ENCODE data around the gene MTMR3. TPM values are rescaled to one million over a fixed set of nuclear protein-coding genes. Genes with fewer than 3 reads are reported as not detected.

The MTMR3 gene
- polyA plus RNA-seq, 1 of the 3 experiments (the other 2 are of a cell fraction), result 20.4 TPM

- Histone ChIP-seq H3K27me3 (ENCODE audit: insufficient read depth) (no peaks in the 10 kb centered on the region), H3K4me3 (ENCODE audit: low read depth in 2 of 2, low read length in 1 of 2) (no peak overlapping the region), H3K36me3 (replicated peaks in 1 of 2; ENCODE audit: control insufficient read depth in 1 of 2, insufficient read depth in 2 of 2, low read length in 1 of 2) (no peaks in the 10 kb centered on the region), H3K9me2 (no peaks in the 10 kb centered on the region), H3K4me1 (ENCODE audit: control insufficient read depth in 1 of 2, insufficient read depth in 2 of 2, low read depth in 1 of 2, low read length in 1 of 2) (peaks cover 0 to 3% of the 10 kb centered on the region in 2 experiments; a peak in 1 of 4 replicates), H2AFZ (ENCODE audit: low read depth) (no peak overlapping the region), H3K4me2 (no peak overlapping the region), H3K9me3 (no peaks in the 10 kb centered on the region), H3K79me2 (ENCODE audit: insufficient read depth) (no peaks in the 10 kb centered on the region), H3K9ac (no peak overlapping the region), H3K27ac (ENCODE audit: low read depth in 2 of 2, low read length in 1 of 2) (no peak overlapping the region), H3F3A (replicated peaks; ENCODE audit: insufficient read depth) (no peaks in the 10 kb centered on the region), H4K20me1 (ENCODE audit: insufficient read depth) (no peaks in the 10 kb centered on the region)
- no peak for DNase-seq
- ChIA-PET POLR2A (no interaction called here), CTCF (interaction anchor here (1.3 to 2.1 kb wide), 3 partner anchors 10 to 217 kb away, joined by 5 to 7 read pairs (median 6); no protein-coding TSS in a partner anchor)
- WGBS (ENCODE audit: low lambda C conversion rate), result 82% methylated on average over 3 of the region's 3 CpGs
- no peak for TF ChIP-seq REST (IDR thresholded peaks at IDR 0.05; ENCODE audit: low read depth, low read length)
- no peak for TF ChIP-seq EZH2phosphoT487 (IDR thresholded peaks at IDR 0.05; ENCODE audit: borderline replicate concordance, low read depth)
- TF ChIP-seq, protein P1, sequence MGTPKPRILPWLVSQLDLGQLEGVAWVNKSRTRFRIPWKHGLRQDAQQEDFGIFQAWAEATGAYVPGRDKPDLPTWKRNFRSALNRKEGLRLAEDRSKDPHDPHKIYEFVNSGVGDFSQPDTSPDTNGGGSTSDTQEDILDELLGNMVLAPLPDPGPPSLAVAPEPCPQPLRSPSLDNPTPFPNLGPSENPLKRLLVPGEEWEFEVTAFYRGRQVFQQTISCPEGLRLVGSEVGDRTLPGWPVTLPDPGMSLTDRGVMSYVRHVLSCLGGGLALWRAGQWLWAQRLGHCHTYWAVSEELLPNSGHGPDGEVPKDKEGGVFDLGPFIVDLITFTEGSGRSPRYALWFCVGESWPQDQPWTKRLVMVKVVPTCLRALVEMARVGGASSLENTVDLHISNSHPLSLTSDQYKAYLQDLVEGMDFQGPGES (IDR thresholded peaks at IDR 0.05; ENCODE audit: low read depth, low read length), result no peak
- no peak for TF ChIP-seq GABPA (IDR thresholded peaks at IDR 0.05; ENCODE audit: low read depth)
- no peak for TF ChIP-seq SIN3A (IDR thresholded peaks at IDR 0.05; ENCODE audit: borderline replicate concordance, low read depth, low read length)
These were observed 10.7 kb upstream of the MTMR3 start for GRCh38 chr22:29872144-29872893.

DNA sequence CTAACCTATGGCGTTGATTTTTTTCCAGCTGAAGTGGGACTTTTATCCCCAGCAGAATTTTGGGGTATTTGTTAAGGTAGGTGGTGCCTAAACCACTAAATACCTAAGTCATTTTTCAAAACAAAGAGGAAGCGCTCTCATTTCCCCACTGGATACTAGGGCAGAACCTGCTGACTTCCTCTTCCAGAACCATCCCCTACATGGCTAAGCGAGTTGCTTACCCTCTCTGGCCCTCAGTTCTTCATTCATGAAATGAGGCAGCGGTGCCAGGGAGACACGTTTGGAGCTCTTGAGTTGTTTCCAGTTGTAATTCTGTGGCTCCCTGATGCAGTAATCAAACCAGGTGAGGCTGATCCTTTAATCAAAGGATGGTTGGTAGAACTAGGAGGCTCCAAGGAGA is 10.0 kb upstream of the MTMR3 start:
- Histone ChIP-seq H3K4me3 (ENCODE audit: low read depth in 2 of 2, low read length in 1 of 2) (no peak overlapping the region), H3K9me2 (no peaks in the 10 kb centered on the region), H3K36me3 (replicated peaks in 1 of 2; ENCODE audit: control insufficient read depth in 1 of 2, insufficient read depth in 2 of 2, low read length in 1 of 2) (no peaks in the 10 kb centered on the region), H3K9ac (no peak overlapping the region), H3K4me2 (no peak overlapping the region), H3K9me3 (no peaks in the 10 kb centered on the region), H3K27me3 (ENCODE audit: insufficient read depth) (no peaks in the 10 kb centered on the region), H2AFZ (ENCODE audit: low read depth) (no peak overlapping the region), H3K4me1 (ENCODE audit: control insufficient read depth in 1 of 2, insufficient read depth in 2 of 2, low read depth in 1 of 2, low read length in 1 of 2) (peaks cover 0 to 3% of the 10 kb centered on the region in 2 experiments; a peak in 1 of 4 replicates), H3K27ac (ENCODE audit: low read depth in 2 of 2, low read length in 1 of 2) (no peak overlapping the region), H3K79me2 (ENCODE audit: insufficient read depth) (no peaks in the 10 kb centered on the region), H4K20me1 (ENCODE audit: insufficient read depth) (no peaks in the 10 kb centered on the region), H3F3A (replicated peaks; ENCODE audit: insufficient read depth) (no peaks in the 10 kb centered on the region)
- no peak for DNase-seq
- ChIA-PET POLR2A (no interaction called here), CTCF (interaction anchor here (1.7 to 2.3 kb wide), 3 partner anchors 9 to 216 kb away, joined by 5 to 6 read pairs (median 5); no protein-coding TSS in a partner anchor)
- WGBS (ENCODE audit: low lambda C conversion rate), result 68% methylated on average over 5 of the region's 5 CpGs
- TF ChIP-seq, protein P2, sequence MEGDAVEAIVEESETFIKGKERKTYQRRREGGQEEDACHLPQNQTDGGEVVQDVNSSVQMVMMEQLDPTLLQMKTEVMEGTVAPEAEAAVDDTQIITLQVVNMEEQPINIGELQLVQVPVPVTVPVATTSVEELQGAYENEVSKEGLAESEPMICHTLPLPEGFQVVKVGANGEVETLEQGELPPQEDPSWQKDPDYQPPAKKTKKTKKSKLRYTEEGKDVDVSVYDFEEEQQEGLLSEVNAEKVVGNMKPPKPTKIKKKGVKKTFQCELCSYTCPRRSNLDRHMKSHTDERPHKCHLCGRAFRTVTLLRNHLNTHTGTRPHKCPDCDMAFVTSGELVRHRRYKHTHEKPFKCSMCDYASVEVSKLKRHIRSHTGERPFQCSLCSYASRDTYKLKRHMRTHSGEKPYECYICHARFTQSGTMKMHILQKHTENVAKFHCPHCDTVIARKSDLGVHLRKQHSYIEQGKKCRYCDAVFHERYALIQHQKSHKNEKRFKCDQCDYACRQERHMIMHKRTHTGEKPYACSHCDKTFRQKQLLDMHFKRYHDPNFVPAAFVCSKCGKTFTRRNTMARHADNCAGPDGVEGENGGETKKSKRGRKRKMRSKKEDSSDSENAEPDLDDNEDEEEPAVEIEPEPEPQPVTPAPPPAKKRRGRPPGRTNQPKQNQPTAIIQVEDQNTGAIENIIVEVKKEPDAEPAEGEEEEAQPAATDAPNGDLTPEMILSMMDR (IDR thresholded peaks at IDR 0.05), result no peak
- TF ChIP-seq YY1 (IDR thresholded peaks at IDR 0.05; ENCODE audit: low read depth), result no peak
- no peak for TF ChIP-seq PBX3 (IDR thresholded peaks at IDR 0.05)
- no peak for TF ChIP-seq SIN3A (IDR thresholded peaks at IDR 0.05; ENCODE audit: borderline replicate concordance, low read depth, low read length)
- TF ChIP-seq GATA2 (CRISPR knock-in tag; IDR thresholded peaks at IDR 0.05), result no peak
- TF ChIP-seq GABPA (IDR thresholded peaks at IDR 0.05; ENCODE audit: low read depth), result no peak
- no peak for TF ChIP-seq TEAD4 (IDR thresholded peaks at IDR 0.05; ENCODE audit: borderline replicate concordance, insufficient read depth)
- TF ChIP-seq, protein P3, sequence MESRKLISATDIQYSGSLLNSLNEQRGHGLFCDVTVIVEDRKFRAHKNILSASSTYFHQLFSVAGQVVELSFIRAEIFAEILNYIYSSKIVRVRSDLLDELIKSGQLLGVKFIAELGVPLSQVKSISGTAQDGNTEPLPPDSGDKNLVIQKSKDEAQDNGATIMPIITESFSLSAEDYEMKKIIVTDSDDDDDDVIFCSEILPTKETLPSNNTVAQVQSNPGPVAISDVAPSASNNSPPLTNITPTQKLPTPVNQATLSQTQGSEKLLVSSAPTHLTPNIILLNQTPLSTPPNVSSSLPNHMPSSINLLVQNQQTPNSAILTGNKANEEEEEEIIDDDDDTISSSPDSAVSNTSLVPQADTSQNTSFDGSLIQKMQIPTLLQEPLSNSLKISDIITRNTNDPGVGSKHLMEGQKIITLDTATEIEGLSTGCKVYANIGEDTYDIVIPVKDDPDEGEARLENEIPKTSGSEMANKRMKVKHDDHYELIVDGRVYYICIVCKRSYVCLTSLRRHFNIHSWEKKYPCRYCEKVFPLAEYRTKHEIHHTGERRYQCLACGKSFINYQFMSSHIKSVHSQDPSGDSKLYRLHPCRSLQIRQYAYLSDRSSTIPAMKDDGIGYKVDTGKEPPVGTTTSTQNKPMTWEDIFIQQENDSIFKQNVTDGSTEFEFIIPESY (IDR thresholded peaks at IDR 0.05; ENCODE audit: borderline replicate concordance, low read depth), result no peak
- TF ChIP-seq, protein P4, sequence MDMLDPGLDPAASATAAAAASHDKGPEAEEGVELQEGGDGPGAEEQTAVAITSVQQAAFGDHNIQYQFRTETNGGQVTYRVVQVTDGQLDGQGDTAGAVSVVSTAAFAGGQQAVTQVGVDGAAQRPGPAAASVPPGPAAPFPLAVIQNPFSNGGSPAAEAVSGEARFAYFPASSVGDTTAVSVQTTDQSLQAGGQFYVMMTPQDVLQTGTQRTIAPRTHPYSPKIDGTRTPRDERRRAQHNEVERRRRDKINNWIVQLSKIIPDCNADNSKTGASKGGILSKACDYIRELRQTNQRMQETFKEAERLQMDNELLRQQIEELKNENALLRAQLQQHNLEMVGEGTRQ (IDR thresholded peaks at IDR 0.05; ENCODE audit: borderline replicate concordance, low read depth, low read length), result no peak
- no peak for TF ChIP-seq MXI1 (IDR thresholded peaks at IDR 0.05; ENCODE audit: low read depth, low read length)
